Keratinocyte (primary cell): ENCODE results near the gene IDH3A. TPM values are rescaled to one million over a fixed set of nuclear protein-coding genes. Genes with fewer than 3 reads are reported as not detected.

Source experiments
- DNase-seq: peaks from one replicate; pipeline ENCODE4 v3.0.0-alpha.2; 2011; ENCODE audit warnings: low read depth, missing footprints, low spot score
- FAIRE-seq: peaks from 2 replicates; lab custom pipeline; 2011; peaks lifted over from hg19 to GRCh38; lab: Jason Lieb, UNC
- H2AFZ ChIP-seq: 2 replicates; pipeline ENCODE4 v1.6.0; 2012; ENCODE audit warnings: low read length, control low read depth, inconsistent platforms; ENCODE audit not compliant: control insufficient read depth
- H3K27ac ChIP-seq: 2 replicates; pipeline ENCODE4 v1.5.1; 2011; ENCODE audit warnings: low read length; ENCODE audit not compliant: control insufficient read depth, insufficient read depth
- H3K27me3 ChIP-seq: 3 replicates; pipeline ENCODE4 v1.6.0; 2011; ENCODE audit warnings: low read length; ENCODE audit not compliant: control insufficient read depth, insufficient read depth; ENCODE audit errors: extremely low read depth
- H3K36me3 ChIP-seq, 2 experiments: 2 replicates in 1 of 2; 3 replicates in 1 of 2; pipeline ENCODE4 v1.5.1; 2011; ENCODE audit warnings: low read length in 2 of 2, mild to moderate bottlenecking in 1 of 2; ENCODE audit not compliant: control insufficient read depth in 2 of 2, insufficient read depth in 2 of 2; ENCODE audit errors: extremely low read depth in 1 of 2
- H3K4me1 ChIP-seq: 3 replicates; pipeline ENCODE4 v1.5.1; 2011; ENCODE audit warnings: low read length; ENCODE audit not compliant: control insufficient read depth, insufficient read depth; ENCODE audit errors: extremely low read depth
- H3K4me2 ChIP-seq: 3 replicates; pipeline ENCODE4 v1.6.0; 2011; ENCODE audit warnings: low read depth, low read length; ENCODE audit not compliant: control insufficient read depth, insufficient read depth; ENCODE audit errors: extremely low read depth
- H3K4me3 ChIP-seq, 3 experiments: fragments of 200-600 bp in 1 of 3; sonication (generic) in 1 of 3; 2 replicates in 2 of 3; 3 replicates in 1 of 3; pipeline ENCODE4 v1.5.1; 2011 to 2016; ENCODE audit warnings: low read length in 3 of 3, mild to moderate bottlenecking in 3 of 3, control low read depth in 2 of 3, inconsistent platforms in 1 of 3, low read depth in 1 of 3, mixed read lengths in 1 of 3, mixed run types in 1 of 3, moderate library complexity in 1 of 3; ENCODE audit not compliant: control insufficient read depth in 2 of 3, insufficient read depth in 2 of 3; ENCODE audit errors: extremely low read depth in 1 of 3
- H3K79me2 ChIP-seq: 2 replicates; pipeline ENCODE4 v1.6.0; 2012; ENCODE audit warnings: low read length; ENCODE audit not compliant: control insufficient read depth, insufficient read depth
- H3K9ac ChIP-seq: 3 replicates; pipeline ENCODE4 v1.6.0; 2011; ENCODE audit warnings: low read length; ENCODE audit not compliant: control insufficient read depth, insufficient read depth; ENCODE audit errors: extremely low read depth
- H3K9me1 ChIP-seq: 3 replicates; pipeline ENCODE4 v1.6.0; 2011; ENCODE audit warnings: low read length; ENCODE audit not compliant: control insufficient read depth, insufficient read depth; ENCODE audit errors: extremely low read depth
- H3K9me3 ChIP-seq: 2 replicates; pipeline ENCODE4 v1.5.1; 2012; ENCODE audit warnings: low read depth, low read length; ENCODE audit not compliant: control insufficient read depth
- H4K20me1 ChIP-seq: 3 replicates; pipeline ENCODE4 v1.6.0; 2011; ENCODE audit warnings: low read length; ENCODE audit not compliant: control insufficient read depth, insufficient read depth; ENCODE audit errors: extremely low read depth
- CTCF ChIP-seq, 3 experiments: IDR thresholded peaks in 1 of 3; conservative IDR thresholded peaks in 1 of 3; optimal IDR thresholded peaks in 1 of 3; 2 replicates in 2 of 3; 3 replicates in 1 of 3; pipeline versions ENCODE3 to v1.5.1; 2011; ENCODE audit warnings: low read length in 3 of 3, mild to moderate bottlenecking in 3 of 3, moderate library complexity in 2 of 3, control low read depth in 1 of 3, inconsistent platforms in 1 of 3; ENCODE audit not compliant: insufficient read depth in 2 of 3; ENCODE audit errors: extremely low read depth in 1 of 3
- EZH2 ChIP-seq: IDR thresholded peaks from one replicate; pipeline ENCODE4 v1.6.1; 2012; ENCODE audit warnings: inconsistent platforms, mild to moderate bottlenecking, low read length, moderate library complexity
- dilution Hi-C: fragments of 300-500 bp; cut with MboI; formaldehyde crosslinking; loops from one replicate; pipeline ENCODE4 v1.7.0; 2020; ENCODE audit warnings: low sequenced_read_pairs; ENCODE audit not compliant: extremely low pct_ligation_motif_present
- polyA plus RNA-seq, 5 experiments: library from polyadenylated mRNA; depleted of rRNA in 3 of 5; stranded (reverse) in 3 of 5; stranded (forward) in 1 of 5; unstranded in 1 of 5; fragments of >200 nt; gene quantifications; 1 replicate in 1 of 5; 2 replicates in 3 of 5; 3 replicates in 1 of 5; pipeline versions ENCODE4 v1.2.1 to v1.2.3, GENCODE V29; 2011 to 2012; ENCODE audit warnings: missing spikeins in 2 of 5, low read depth in 1 of 5, low replicate concordance in 1 of 5

Gene IDH3A
- polyA plus RNA-seq, 1 donor (not counting 4 experiments of a cell fraction or from before 2014, with no cell fraction given), result 118 TPM

DNA sequence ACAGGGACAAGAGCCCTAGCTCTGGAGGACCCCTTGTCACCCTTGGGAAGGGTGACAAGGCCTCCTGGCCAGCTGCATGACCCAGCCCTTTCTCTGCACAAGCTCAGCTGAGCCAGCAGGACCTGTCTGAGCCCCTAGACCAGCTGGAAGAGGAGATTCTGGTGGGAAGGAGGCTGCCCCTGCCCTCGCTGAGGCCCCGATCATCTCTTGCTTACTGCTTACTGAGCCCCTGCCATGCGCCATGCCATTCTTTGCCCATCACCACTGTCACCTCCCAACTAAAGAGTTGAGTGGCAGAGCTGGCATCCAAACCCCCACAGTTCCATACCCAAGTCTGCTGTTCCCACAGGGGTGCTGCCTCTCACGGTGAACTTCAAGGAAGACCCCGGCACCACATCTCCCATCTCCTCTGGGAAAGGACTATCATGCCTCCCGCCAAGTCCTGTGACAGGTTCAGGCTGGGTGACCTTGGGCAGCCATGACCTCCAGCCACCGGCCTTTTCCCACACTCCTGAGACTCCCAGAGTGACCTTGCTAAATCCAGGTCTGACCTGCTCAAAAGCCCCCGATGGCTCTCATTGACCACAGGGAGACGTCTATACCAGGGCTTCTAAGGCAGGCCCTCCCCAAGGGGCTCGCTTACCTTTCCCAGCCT, 51.2 kb downstream of the IDH3A start:
- Histone ChIP-seq H3K4me3 (no peak overlapping the region), H3K9ac (no peak overlapping the region), H3K36me3 (no peaks in the 10 kb centered on the region), H4K20me1 (no peaks in the 10 kb centered on the region), H3K9me1 (no peaks in the 10 kb centered on the region), H3K9me3 (no peaks in the 10 kb centered on the region), H3K27me3 (peaks cover 12% of the 10 kb centered on the region), H3K4me2 (no peak overlapping the region), H3K79me2 (no peaks in the 10 kb centered on the region), H2AFZ (no peak overlapping the region), H3K27ac (no peak overlapping the region), H3K4me1 (no peaks in the 10 kb centered on the region)
- no peak for FAIRE-seq
- DNase-seq, result no peak
- dilution Hi-C loops, result no loop called here
- TF ChIP-seq EZH2 (no peak), CTCF (optimal IDR thresholded peaks at IDR 0.05 in 1 of 3, IDR thresholded peaks at IDR 0.05 in 1 of 3, conservative IDR thresholded peaks at IDR 0.05 in 1 of 3; ENCODE audit: extremely low read depth in 1 of 3, insufficient read depth in 2 of 3, low read length in 3 of 3) (no peak)

- Histone ChIP-seq H3K36me3 (no peaks in the 10 kb centered on the region), H3K9ac (no peak overlapping the region), H3K9me3 (no peaks in the 10 kb centered on the region), H3K27me3 (peaks cover 12% of the 10 kb centered on the region), H3K4me3 (no peak overlapping the region), H3K79me2 (no peaks in the 10 kb centered on the region), H3K4me2 (no peak overlapping the region), H3K9me1 (no peaks in the 10 kb centered on the region), H3K27ac (no peak overlapping the region), H4K20me1 (no peaks in the 10 kb centered on the region), H2AFZ (no peak overlapping the region), H3K4me1 (peaks cover 3% of the 10 kb centered on the region)
- TF ChIP-seq CTCF (optimal IDR thresholded peaks at IDR 0.05 in 1 of 3, IDR thresholded peaks at IDR 0.05 in 1 of 3, conservative IDR thresholded peaks at IDR 0.05 in 1 of 3; ENCODE audit: extremely low read depth in 1 of 3, insufficient read depth in 2 of 3, low read length in 3 of 3) (no peak), EZH2 (no peak)
- dilution Hi-C loops, result no loop called here
- no peak for DNase-seq
- FAIRE-seq, result no peak
Observed at GRCh38 chr15:78201281-78202190, 52.4 kb downstream of the IDH3A start.
